ENCODE data around the gene VIM.

- TF ChIP-seq CTCF (IDR thresholded peaks at IDR 0.05) = no peak
- no peak for TF ChIP-seq POLR2A (IDR thresholded peaks at IDR 0.05)
Measured at GRCh38 chr10:17272648-17273047, 44.6 kb downstream of the VIM start.

Data from thyroid gland (tissue), 4 donors.